HCT116 (cell line): ENCODE results near the gene NT5DC2. TPM values are rescaled to one million over a fixed set of nuclear protein-coding genes. Genes with fewer than 3 reads are reported as not detected.

Experiments used
- ATAC-seq: fragments of 200-7000 bp; cut with Tn5 transposase; 2 replicates; pipeline ENCODE4 v1.9.1; 2020; ENCODE audit warnings: mild to moderate bottlenecking, moderate library complexity
- BruUV-seq: library from RNA; stranded (reverse); fragments of 400-500 nt; replicated peaks from 2 replicates; lab custom pipeline; 2021; lab: Mats Ljungman, UMichigan
- CTCF ChIA-PET: fragments of 300-600 bp; sonication (Branson Sonifier 250); formaldehyde crosslinking; loops from one replicate; lab custom pipeline; 2021; ENCODE audit warnings: antibody characterized with exemption; lab: Charles Lee
- POLR2A ChIA-PET: fragments of 300-600, 350-600 bp; sonication (Branson Sonifier 250); formaldehyde crosslinking; loops from one replicate; lab custom pipeline; 2021; ENCODE audit warnings: antibody characterized with exemption; lab: Charles Lee
- RAD21 ChIA-PET, 2 experiments: fragments of 300-600 bp; sonication (Branson Sonifier 250); formaldehyde crosslinking; loops; one replicate each; lab custom pipeline; 2023; ENCODE audit warnings: low total read pairs in 2 of 2; ENCODE audit not compliant: uncharacterized antibody in 2 of 2, unreplicated experiment in 2 of 2, low non-redundant PET in 1 of 2; lab: Charles Lee
- DNase-seq: peaks from one replicate; pipeline ENCODE4 v3.0.0-alpha.2; 2010; ENCODE audit warnings: low read depth, low spot score
- H2AFZ ChIP-seq: fragments of 200-600 bp; shearing (Covaris generic), sonication (generic); 2 replicates; pipeline ENCODE4 v1.6.1; 2017; ENCODE audit warnings: low read depth, mixed run types, mixed read lengths, antibody characterized with exemption, low read length; ENCODE audit not compliant: poor library complexity, severe bottlenecking
- H3K27ac ChIP-seq: 2 replicates; pipeline ENCODE4 v1.5.1; 2012; ENCODE audit warnings: low read depth, low read length
- H3K27me3 ChIP-seq: fragments of 200-600 bp; sonication (generic); 2 replicates; pipeline ENCODE4 v1.6.1; 2016; ENCODE audit warnings: mixed run types, low read length, mixed read lengths; ENCODE audit not compliant: insufficient read depth
- H3K36me3 ChIP-seq, 2 experiments: fragments of 200-500 bp in 1 of 2; fragments of 200-600 bp in 1 of 2; sonication (Bioruptor generic) in 1 of 2; sonication (generic) in 1 of 2; 2 replicates each; pipeline versions ENCODE4 v1.5.1 to v1.6.1; 2014 to 2016; ENCODE audit warnings: low read length in 2 of 2, inconsistent platforms in 1 of 2, mixed read lengths in 1 of 2, mixed run types in 1 of 2; ENCODE audit not compliant: insufficient read depth in 2 of 2, control insufficient read depth in 1 of 2
- H3K4me1 ChIP-seq, 2 experiments: fragments of 200-600 bp in 1 of 2; sonication (generic) in 1 of 2; 2 replicates each; pipeline versions ENCODE4 v1.5.1 to v1.6.1; 2012 to 2017; ENCODE audit warnings: low read length in 2 of 2, inconsistent platforms in 1 of 2, mild to moderate bottlenecking in 1 of 2, mixed read lengths in 1 of 2, mixed run types in 1 of 2, moderate library complexity in 1 of 2; ENCODE audit not compliant: insufficient read depth in 2 of 2, control insufficient read depth in 1 of 2
- H3K4me2 ChIP-seq: fragments of 200-600 bp; sonication (generic); 2 replicates; pipeline ENCODE4 v1.6.1; 2017; ENCODE audit warnings: mixed run types, low read length, mixed read lengths
- H3K4me3 ChIP-seq, 2 experiments: fragments of 200-600 bp in 1 of 2; sonication (generic) in 1 of 2; replicated peaks in 1 of 2; 2 replicates each; pipeline ENCODE4 v1.5.1; 2011 to 2016; ENCODE audit warnings: low read length in 2 of 2, control low read depth in 1 of 2, low read depth in 1 of 2, mild to moderate bottlenecking in 1 of 2, mixed read lengths in 1 of 2, mixed run types in 1 of 2
- H3K79me2 ChIP-seq: fragments of 200-600 bp; sonication (generic); 2 replicates; pipeline ENCODE4 v1.6.1; 2017; ENCODE audit warnings: mild to moderate bottlenecking, mixed run types, low read length, moderate library complexity, mixed read lengths; ENCODE audit not compliant: insufficient read depth
- H3K9ac ChIP-seq: fragments of 200-600 bp; sonication (generic); 2 replicates; pipeline ENCODE4 v1.6.1; 2016; ENCODE audit warnings: low read length, mixed read lengths
- H3K9me2 ChIP-seq: fragments of 200-600 bp; sonication (generic), shearing (Covaris generic); 2 replicates; pipeline ENCODE4 v1.6.1; 2017; ENCODE audit warnings: mixed run types, mild to moderate bottlenecking, moderate library complexity; ENCODE audit not compliant: insufficient read depth
- H3K9me3 ChIP-seq, 2 experiments: fragments of 200-500 bp in 1 of 2; fragments of 200-600 bp in 1 of 2; sonication (Bioruptor generic) in 1 of 2; sonication (generic) in 1 of 2; 2 replicates each; pipeline ENCODE4 v1.6.1; 2014 to 2017; ENCODE audit warnings: low read length in 2 of 2, mixed read lengths in 2 of 2, inconsistent platforms in 1 of 2, low read depth in 1 of 2, mild to moderate bottlenecking in 1 of 2, mixed run types in 1 of 2, moderate library complexity in 1 of 2; ENCODE audit not compliant: control insufficient read depth in 1 of 2, insufficient read depth in 1 of 2
- H4K20me1 ChIP-seq: fragments of 200-600 bp; sonication (generic), shearing (Covaris generic); 2 replicates; pipeline ENCODE4 v1.6.1; 2017; ENCODE audit warnings: mixed run types, mild to moderate bottlenecking, moderate library complexity; ENCODE audit not compliant: insufficient read depth
- CEBPB ChIP-seq: IDR thresholded peaks from 2 replicates; pipeline ENCODE4 v1.6.1; 2012; ENCODE audit warnings: low read depth
- EGR1 ChIP-seq: IDR thresholded peaks from 2 replicates; pipeline ENCODE4 v1.6.1; 2012; ENCODE audit warnings: low read depth
- JUND ChIP-seq: IDR thresholded peaks from 2 replicates; pipeline ENCODE4 v1.6.1; 2012
- SP1 ChIP-seq: IDR thresholded peaks from 2 replicates; pipeline ENCODE4 v1.6.1; 2012; ENCODE audit warnings: low read depth
- SRF ChIP-seq: IDR thresholded peaks from 2 replicates; pipeline ENCODE4 v1.6.1; 2012; ENCODE audit warnings: low read depth
- TCF7L2 ChIP-seq: IDR thresholded peaks from 2 replicates; pipeline ENCODE4 v1.7.0; 2011; ENCODE audit warnings: borderline replicate concordance, inconsistent platforms; ENCODE audit not compliant: insufficient read depth, insufficient read length; ENCODE audit errors: extremely low read depth
- YY1 ChIP-seq: IDR thresholded peaks from 2 replicates; pipeline ENCODE4 v1.6.1; 2011; ENCODE audit warnings: low read length, low read depth, moderate library complexity, mild to moderate bottlenecking; ENCODE audit not compliant: insufficient replicate concordance; ENCODE audit errors: extremely low read depth
- intact Hi-C: fragments of 100-400 bp; cut with micrococcal nuclease; formaldehyde crosslinking; loops from 2 replicates; pipeline ENCODE4 v1.10.0; 2022
- total RNA-seq: library from RNA; stranded (reverse); gene quantifications from one replicate; pipeline ENCODE4 v1.2.1, GENCODE V29; 2021; ENCODE audit not compliant: unreplicated experiment
- TF ChIP-seq, protein P1 (sequence below): IDR thresholded peaks from 2 replicates; pipeline ENCODE4 v1.6.1; 2012
- TF ChIP-seq, protein P2 (sequence below), 3 experiments: fragments of 200-600 bp in 1 of 3; sonication (generic) in 1 of 3; IDR thresholded peaks in 2 of 3; conservative IDR thresholded peaks in 1 of 3; 2 replicates each; pipeline ENCODE4 v1.5.1; 2012 to 2017; ENCODE audit warnings: low read depth in 2 of 3, low read length in 2 of 3, antibody characterized with exemption in 1 of 3, borderline replicate concordance in 1 of 3, control low read depth in 1 of 3, mild to moderate bottlenecking in 1 of 3, mixed read lengths in 1 of 3, mixed run types in 1 of 3, moderate library complexity in 1 of 3; ENCODE audit not compliant: insufficient read depth in 1 of 3
- TF ChIP-seq, protein P3 (sequence below): IDR thresholded peaks from 2 replicates; pipeline ENCODE4 v1.6.1; 2012; ENCODE audit warnings: low read depth

The NT5DC2 gene
- total RNA-seq, 1 experiment from 2014 or later, result 125 TPM

DNA sequence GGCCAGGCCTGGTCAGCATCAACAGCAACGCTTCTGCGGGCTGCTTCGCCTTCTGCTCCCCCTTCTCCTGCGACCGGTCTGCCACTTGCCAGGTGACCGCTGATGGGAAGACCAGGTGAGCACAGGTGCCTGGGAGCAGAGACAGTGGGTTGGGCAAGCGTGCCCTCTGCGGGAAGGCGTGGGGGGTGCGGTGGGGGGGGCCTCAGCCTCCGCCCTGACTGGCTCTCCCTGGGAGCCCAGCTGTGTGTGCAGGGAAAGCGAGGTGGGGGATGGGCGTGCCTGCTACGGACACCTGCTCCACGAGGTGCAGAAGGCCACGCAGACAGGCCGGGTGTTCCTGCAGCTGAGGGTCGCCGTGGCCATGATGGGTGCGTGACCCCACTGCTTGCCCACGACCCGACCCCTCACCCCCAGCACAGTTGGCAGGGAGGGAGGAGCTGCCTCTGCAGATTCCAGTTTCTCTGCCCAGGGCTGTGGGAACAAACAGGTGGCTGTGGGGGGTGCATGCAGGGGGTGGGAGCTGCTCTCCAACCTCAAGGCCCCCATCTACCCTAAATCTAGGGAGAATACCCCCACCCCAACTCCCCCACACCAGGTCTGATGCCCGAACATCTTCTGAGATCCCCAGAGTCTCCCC lies 29.8 kb downstream of the NT5DC2 start:
- no peaks in the 10 kb centered on the region for H4K20me1 ChIP-seq
- ChIA-PET RAD21 (no interaction called here), CTCF (no interaction called here), POLR2A (no interaction called here)
- no peaks in the 10 kb centered on the region for H3K79me2 ChIP-seq
- intact Hi-C loops, result no loop called here
- H3K9me2 ChIP-seq, result no peaks in the 10 kb centered on the region
- BruUV-seq, result no TSS peak
- no peak overlapping the region for H3K4me2 ChIP-seq
- no peak overlapping the region for H3K4me3 ChIP-seq
- H3K36me3 ChIP-seq, result no peaks in the 10 kb centered on the region
- H3K9ac ChIP-seq, result no peak overlapping the region
- no peak for ATAC-seq
- no peak overlapping the region for H3K27ac ChIP-seq
- H3K4me1 ChIP-seq, result peaks cover 3 to 4% of the 10 kb centered on the region in 2 experiments; a peak in 2 of 4 replicates
- TF ChIP-seq EGR1 (no peak), SRF (no peak), CEBPB (no peak), SP1 (no peak), JUND (no peak), TCF7L2 (no peak), YY1 (no peak)
- TF ChIP-seq, protein P1, sequence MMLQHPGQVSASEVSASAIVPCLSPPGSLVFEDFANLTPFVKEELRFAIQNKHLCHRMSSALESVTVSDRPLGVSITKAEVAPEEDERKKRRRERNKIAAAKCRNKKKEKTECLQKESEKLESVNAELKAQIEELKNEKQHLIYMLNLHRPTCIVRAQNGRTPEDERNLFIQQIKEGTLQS, result no peak
- TF ChIP-seq, protein P2, sequence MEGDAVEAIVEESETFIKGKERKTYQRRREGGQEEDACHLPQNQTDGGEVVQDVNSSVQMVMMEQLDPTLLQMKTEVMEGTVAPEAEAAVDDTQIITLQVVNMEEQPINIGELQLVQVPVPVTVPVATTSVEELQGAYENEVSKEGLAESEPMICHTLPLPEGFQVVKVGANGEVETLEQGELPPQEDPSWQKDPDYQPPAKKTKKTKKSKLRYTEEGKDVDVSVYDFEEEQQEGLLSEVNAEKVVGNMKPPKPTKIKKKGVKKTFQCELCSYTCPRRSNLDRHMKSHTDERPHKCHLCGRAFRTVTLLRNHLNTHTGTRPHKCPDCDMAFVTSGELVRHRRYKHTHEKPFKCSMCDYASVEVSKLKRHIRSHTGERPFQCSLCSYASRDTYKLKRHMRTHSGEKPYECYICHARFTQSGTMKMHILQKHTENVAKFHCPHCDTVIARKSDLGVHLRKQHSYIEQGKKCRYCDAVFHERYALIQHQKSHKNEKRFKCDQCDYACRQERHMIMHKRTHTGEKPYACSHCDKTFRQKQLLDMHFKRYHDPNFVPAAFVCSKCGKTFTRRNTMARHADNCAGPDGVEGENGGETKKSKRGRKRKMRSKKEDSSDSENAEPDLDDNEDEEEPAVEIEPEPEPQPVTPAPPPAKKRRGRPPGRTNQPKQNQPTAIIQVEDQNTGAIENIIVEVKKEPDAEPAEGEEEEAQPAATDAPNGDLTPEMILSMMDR (IDR thresholded peaks at IDR 0.05 in 2 of 3, conservative IDR thresholded peaks at IDR 0.05 in 1 of 3; ENCODE audit: borderline replicate concordance in 1 of 3, insufficient read depth in 1 of 3, low read depth in 2 of 3, low read length in 2 of 3), result no peak
- TF ChIP-seq, protein P3, sequence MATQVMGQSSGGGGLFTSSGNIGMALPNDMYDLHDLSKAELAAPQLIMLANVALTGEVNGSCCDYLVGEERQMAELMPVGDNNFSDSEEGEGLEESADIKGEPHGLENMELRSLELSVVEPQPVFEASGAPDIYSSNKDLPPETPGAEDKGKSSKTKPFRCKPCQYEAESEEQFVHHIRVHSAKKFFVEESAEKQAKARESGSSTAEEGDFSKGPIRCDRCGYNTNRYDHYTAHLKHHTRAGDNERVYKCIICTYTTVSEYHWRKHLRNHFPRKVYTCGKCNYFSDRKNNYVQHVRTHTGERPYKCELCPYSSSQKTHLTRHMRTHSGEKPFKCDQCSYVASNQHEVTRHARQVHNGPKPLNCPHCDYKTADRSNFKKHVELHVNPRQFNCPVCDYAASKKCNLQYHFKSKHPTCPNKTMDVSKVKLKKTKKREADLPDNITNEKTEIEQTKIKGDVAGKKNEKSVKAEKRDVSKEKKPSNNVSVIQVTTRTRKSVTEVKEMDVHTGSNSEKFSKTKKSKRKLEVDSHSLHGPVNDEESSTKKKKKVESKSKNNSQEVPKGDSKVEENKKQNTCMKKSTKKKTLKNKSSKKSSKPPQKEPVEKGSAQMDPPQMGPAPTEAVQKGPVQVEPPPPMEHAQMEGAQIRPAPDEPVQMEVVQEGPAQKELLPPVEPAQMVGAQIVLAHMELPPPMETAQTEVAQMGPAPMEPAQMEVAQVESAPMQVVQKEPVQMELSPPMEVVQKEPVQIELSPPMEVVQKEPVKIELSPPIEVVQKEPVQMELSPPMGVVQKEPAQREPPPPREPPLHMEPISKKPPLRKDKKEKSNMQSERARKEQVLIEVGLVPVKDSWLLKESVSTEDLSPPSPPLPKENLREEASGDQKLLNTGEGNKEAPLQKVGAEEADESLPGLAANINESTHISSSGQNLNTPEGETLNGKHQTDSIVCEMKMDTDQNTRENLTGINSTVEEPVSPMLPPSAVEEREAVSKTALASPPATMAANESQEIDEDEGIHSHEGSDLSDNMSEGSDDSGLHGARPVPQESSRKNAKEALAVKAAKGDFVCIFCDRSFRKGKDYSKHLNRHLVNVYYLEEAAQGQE, result no peak
- TF ChIP-seq, all 23 proteins: peak for 0
- H2AFZ ChIP-seq, result no peak overlapping the region
- DNase-seq, result no peak
- no peaks in the 10 kb centered on the region for H3K9me3 ChIP-seq
- H3K27me3 ChIP-seq, result no peaks in the 10 kb centered on the region
